Tibial nerve (tissue), 4 donors: ENCODE measurements around the gene SMAD9.

ENCODE experiments used
- EP300 ChIP-seq, 2 donors: sonication (generic); formaldehyde crosslinking; IDR thresholded peaks; one replicate each; pipeline ENCODE4 v1.6.1; 2017; ENCODE audit warnings: antibody characterized with exemption in 2 of 2, mild to moderate bottlenecking in 1 of 2
- POLR2A ChIP-seq, 2 donors: fragments of 450-650 bp; IDR thresholded peaks; one replicate each; pipeline ENCODE4 v1.6.1; 2017; ENCODE audit warnings: antibody characterized with exemption in 2 of 2, mild to moderate bottlenecking in 2 of 2, moderate library complexity in 2 of 2
- TF ChIP-seq, protein P1 (sequence below), 5 experiments: fragments of 200-600 bp in 3 of 5; fragments of 450-650 bp in 2 of 5; sonication (generic) in 3 of 5; IDR thresholded peaks; one replicate each; pipeline ENCODE4 v1.5.1; 2016 to 2019; ENCODE audit warnings: antibody characterized with exemption in 5 of 5, mild to moderate bottlenecking in 3 of 5, moderate library complexity in 2 of 5

DNA sequence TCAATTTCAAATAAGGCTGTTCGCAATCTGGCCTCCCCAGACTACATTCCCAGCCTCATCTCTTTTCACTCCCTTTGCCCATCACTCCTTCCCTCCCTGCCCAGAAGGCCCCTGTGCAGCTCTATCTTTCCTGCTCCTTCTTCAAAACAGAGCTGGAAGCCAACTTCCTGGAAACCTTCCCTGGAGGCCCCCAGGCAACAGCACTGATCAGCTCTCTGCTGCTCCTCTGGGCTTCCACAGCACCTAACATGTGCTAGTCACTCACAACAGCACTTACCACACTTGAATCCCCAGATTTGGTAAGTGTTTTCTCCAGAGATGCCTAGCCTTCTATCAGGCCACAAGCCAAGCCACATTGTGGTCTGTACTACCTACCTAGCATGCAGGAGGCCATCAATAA is 9.5 kb downstream of the SMAD9 start:
- TF ChIP-seq, protein P1, sequence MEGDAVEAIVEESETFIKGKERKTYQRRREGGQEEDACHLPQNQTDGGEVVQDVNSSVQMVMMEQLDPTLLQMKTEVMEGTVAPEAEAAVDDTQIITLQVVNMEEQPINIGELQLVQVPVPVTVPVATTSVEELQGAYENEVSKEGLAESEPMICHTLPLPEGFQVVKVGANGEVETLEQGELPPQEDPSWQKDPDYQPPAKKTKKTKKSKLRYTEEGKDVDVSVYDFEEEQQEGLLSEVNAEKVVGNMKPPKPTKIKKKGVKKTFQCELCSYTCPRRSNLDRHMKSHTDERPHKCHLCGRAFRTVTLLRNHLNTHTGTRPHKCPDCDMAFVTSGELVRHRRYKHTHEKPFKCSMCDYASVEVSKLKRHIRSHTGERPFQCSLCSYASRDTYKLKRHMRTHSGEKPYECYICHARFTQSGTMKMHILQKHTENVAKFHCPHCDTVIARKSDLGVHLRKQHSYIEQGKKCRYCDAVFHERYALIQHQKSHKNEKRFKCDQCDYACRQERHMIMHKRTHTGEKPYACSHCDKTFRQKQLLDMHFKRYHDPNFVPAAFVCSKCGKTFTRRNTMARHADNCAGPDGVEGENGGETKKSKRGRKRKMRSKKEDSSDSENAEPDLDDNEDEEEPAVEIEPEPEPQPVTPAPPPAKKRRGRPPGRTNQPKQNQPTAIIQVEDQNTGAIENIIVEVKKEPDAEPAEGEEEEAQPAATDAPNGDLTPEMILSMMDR (IDR thresholded peaks at IDR 0.05): no peak
- no peak for TF ChIP-seq POLR2A (IDR thresholded peaks at IDR 0.05)
- no peak for TF ChIP-seq EP300 (IDR thresholded peaks at IDR 0.05)
